ENCODE results near the gene MX1.

MX1 gene

DNA sequence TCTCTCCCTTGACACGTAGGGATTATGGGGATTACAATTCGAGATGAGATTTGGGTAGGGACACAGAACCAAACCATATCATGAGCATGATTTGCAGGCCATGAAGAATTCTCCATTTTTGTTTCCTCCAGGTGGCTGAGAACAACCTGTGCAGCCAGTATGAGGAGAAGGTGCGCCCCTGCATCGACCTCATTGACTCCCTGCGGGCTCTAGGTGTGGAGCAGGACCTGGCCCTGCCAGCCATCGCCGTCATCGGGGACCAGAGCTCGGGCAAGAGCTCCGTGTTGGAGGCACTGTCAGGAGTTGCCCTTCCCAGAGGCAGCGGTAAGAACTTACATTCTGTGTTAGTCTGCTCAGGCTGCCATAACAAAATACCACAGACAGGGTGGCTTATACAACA, 9.7 kb downstream of the MX1 start:
- no peak for DNase-seq

DNA sequence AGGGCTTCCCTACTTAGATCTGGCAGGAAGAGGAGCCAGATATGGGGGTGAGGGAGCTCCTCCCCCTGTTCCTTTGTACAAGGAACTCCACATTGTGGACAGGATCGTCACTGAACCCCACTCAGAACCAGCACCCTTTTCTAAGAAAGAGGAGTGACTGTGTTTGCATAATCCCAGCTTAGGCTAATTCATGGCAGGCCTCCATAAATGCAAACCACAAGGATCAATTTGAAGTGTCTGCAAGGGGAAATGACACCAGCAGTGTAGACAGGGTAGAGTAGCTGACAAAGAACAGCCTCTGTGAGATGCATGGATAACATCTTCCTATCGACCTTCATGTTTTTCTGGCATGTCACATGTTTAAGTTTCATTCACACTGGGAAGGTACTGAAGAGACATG, 11.7 kb downstream of the MX1 start:
- DNase-seq = no peak

GRCh38 chr21:41438425-41439113, 12.5 kb downstream of the MX1 start:
- DNase-seq = no peak

GRCh38 chr21:41439248-41439647, 13.2 kb downstream of the MX1 start:
- no peak for DNase-seq

DNA sequence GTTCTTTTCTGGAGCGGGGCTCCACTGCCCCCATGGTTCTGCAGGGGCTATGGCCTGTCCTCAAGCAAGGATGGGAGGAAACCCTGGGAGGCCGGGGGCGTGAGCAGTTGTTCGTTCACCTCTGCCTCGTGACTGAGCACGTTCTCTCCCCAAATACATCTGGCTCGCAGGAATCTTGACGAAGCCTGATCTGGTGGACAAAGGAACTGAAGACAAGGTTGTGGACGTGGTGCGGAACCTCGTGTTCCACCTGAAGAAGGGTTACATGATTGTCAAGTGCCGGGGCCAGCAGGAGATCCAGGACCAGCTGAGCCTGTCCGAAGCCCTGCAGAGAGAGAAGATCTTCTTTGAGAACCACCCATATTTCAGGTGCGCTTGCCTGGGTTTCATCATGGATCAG, 15.5 kb downstream of the MX1 start:
- no peak for DNase-seq

GRCh38 chr21:41442481-41443186, 16.6 kb downstream of the MX1 start:
- DNase-seq = no peak

GRCh38 chr21:41443562-41443961, 17.5 kb downstream of the MX1 start:
- DNase-seq = no peak

GRCh38 chr21:41444703-41445464, 18.8 kb downstream of the MX1 start:
- no peak for DNase-seq

- no peak for DNase-seq
These were observed 19.4 kb downstream of the MX1 start for GRCh38 chr21:41445465-41445862.

DNA sequence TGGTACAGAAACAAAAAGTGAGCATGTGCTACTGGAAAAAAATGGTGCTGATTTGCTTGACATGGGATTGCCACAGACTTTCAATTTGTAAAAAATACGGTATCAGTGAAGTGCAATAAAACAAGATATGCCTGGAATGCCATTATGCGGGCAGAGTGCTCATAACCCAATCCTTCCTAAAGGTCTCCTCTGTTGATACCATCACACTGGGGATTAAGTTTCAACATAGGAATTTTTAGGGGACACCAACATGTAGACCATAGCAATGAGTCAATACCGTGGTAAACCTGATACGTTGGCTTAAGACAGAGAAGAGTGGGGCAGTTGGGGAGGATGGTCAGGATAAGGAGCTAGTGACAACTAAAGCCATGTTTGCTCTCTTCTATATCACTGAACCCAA, 20.5 kb downstream of the MX1 start:
- DNase-seq = no peak

- no peak for DNase-seq
These were observed 21.3 kb downstream of the MX1 start for GRCh38 chr21:41447356-41447755.

DNA sequence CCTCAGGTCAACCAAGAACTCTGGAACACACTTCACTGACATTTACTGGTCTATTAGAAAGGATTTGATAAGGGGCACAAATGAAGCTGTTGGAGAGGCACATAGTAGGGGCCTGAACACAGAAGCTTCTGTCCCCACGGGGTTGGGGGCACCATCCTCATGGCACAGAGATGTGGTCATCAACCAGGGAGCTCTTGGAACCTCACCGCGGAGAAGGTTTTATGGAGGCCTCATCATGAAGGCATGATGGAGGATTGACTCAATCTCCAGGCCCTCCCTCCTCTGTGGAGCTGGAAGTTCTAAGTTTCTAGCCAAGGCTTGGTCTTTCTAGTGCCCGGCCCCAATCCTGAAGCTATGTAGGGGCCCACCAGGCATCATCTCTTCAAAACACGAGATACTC, 23.6 kb downstream of the MX1 start:
- no peak for DNase-seq

GRCh38 chr21:41451753-41452676, 26.0 kb downstream of the MX1 start:
- DNase-seq = no peak

GRCh38 chr21:41453198-41453597, 27.2 kb downstream of the MX1 start:
- no peak for DNase-seq

DNA sequence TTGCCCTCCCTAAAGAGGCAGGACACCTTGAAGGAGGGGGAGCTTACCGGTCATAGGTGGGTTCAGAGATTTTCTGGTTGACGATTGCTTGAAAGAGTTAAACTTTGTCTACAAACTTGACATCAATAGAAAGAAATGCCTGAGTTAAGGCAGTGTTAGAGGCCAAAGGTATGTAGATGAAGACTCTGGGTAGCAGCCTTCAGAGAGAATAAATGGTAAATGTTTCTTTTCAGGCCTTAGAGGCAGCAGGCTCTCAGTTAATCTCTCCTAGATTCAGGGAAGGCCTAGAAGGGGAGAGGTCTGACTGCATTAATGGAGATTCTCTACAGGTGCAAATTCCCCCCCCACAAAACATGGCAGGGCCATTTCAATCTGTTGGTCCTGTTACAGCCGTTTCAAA, 27.7 kb downstream of the MX1 start:
- no peak for DNase-seq

DNA sequence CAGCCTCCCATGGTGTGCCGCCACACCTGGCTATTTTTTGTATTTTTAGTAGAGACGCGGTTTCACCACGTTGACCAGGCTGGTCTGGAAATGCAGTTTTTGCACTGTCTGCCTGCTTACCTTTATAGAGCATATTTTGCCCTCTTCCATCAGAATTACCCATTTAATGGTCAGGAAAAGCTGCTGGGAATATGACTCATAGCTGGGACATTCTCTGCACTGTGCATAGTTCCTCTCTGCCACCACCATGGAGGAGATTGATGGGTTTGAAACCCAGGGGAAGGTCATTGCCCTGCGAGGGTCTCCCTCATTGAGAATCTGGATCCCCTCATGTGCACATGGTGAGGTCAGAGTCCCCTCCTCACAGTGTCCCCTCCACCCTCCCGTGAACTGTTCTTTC, 32.1 kb downstream of the MX1 start:
- DNase-seq = no peak

DNA sequence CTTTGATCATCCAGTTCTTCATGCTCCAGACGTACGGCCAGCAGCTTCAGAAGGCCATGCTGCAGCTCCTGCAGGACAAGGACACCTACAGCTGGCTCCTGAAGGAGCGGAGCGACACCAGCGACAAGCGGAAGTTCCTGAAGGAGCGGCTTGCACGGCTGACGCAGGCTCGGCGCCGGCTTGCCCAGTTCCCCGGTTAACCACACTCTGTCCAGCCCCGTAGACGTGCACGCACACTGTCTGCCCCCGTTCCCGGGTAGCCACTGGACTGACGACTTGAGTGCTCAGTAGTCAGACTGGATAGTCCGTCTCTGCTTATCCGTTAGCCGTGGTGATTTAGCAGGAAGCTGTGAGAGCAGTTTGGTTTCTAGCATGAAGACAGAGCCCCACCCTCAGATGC, 32.5 kb downstream of the MX1 start:
- no peak for DNase-seq

DNA sequence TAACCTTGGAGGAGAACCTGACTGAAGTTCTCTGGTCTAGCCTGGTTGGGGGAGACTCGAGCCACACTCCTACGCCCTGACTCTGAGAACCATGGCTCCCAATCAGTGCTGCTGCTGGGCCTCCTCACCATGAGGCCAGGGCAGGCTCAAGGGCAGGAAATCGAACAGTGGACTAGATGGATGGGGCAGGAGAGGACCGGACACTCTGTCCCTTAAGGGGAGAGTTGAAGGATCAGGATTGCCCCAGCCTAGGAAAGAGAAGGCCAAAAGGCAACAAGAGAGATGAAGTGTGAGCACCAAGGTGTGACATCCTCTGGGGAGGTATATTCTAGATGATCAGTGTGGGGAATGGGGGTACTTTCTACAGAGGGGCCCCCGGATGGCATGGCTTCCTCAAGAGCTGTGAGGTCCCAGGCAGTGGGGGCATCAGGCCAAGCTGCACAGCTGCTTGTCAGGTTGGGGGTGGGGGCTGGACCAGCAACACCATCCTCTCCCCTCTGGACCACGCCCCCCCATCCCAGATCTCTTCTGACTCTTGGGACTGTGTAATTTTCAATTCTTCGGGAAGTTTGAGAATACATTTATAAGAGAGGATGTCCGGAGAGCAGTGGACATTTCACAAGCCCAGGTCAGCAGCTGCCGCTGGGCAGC, 34.0 kb downstream of the MX1 start:
- DNase-seq = no peak

DNA sequence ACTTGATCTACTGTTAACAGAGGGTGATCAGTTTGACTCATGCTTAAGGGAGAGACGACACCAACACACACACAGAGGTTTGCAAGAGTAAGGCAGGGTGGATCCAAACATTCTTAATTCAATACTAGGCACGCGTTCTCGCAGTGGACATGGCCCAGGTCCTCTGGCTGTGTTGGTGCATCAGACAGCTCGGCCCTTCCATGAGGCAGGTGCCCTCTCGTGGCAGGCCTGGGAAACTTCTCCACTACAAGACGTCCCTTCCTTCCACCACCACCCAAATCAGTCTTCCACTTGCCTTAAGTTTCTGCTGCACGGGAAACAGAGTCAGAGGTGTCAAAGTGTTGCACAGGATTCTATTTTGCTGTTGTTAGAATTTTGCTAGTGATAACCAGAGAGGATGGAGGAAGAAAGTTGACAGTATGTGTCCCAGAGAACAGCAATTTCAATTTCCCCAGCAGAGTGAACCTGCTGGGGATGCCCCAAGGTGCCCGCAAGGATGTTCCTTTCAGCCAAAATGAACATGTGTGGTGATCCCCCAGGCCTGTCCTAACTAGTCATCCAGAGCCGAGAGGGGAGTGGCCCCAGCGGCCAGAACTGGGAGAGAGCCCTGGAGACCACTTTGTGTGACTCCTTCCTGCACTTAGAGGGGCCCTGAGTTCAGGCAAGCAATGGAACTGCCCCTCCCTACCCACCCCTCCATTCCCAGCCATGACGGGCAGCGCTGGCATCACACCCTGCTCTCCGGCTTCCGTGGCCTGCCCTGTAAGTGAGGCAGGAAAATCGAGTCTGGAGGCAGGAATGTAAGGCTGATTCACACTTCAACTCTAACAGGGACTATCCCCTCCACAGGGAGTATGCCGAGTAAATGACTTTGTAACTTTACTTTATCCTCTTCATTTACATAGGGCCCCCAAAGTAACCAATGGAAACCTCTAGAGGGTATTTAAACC, 34.8 kb downstream of the MX1 start:
- DNase-seq = peak; percentile 76

DNA sequence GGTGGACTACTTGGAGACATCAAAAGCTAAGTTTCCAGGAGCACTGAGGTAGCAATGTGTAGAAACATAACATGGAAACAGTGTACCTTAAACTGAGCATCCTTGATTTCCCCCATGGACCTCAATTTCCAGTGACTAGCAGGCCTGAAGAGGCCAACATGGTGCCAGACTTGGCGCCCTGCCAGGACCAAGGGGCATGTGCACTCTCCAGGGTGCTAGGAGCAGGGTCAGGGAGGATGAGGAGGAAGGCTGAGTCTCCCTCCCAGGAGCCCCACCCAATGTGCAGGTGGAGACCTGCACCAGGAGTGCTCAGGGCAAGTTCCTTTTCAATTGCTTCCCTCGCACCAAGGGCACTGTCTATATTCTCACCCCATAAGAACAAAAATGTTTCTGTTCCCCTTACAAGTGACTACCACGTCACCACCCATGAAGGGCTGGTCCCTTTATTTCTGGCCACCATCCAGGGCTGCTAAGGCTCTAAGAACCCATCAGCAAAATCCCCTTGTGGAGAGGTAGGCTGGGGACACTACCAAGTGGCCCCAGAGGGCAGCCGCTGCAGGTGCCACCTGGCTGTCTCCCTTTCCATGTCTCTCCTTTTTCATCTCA, 39.2 kb downstream of the MX1 start:
- DNase-seq = no peak

Data from hematopoietic multipotent progenitor cell treated with erythropoietin and hydrocortisone succinate and interleukin-3 and kit ligand, for 6 days (in vitro differentiated cells).